WTC11 (cell line): ENCODE measurements around the gene MTCL1. TPM values are rescaled to one million over a fixed set of nuclear protein-coding genes. Genes with fewer than 3 reads are reported as not detected.

Source experiments
- ATAC-seq: fragments of 200-7000 bp; cut with Tn5 transposase; 2 replicates; pipeline ENCODE4 v1.10.0; 2021; ENCODE audit warnings: mild to moderate bottlenecking, moderate library complexity
- CTCF ChIA-PET: fragments of 300-600 bp; sonication (Branson Sonifier 250); formaldehyde crosslinking; loops from one replicate; lab custom pipeline; 2021; ENCODE audit warnings: antibody characterized with exemption; lab: Charles Lee
- POLR2A ChIA-PET: fragments of 350-600 bp; sonication (Branson Sonifier 250); formaldehyde crosslinking; loops from one replicate; lab custom pipeline; 2021; ENCODE audit warnings: antibody characterized with exemption; lab: Charles Lee
- DNase-seq: peaks from one replicate; pipeline ENCODE4 v3.0.0; 2021; ENCODE audit warnings: low spot score
- H3K27ac Mint-ChIP-seq: 2 replicates; pipeline ENCODE4 v1.8.0; 2021; ENCODE audit warnings: mixed read lengths
- H3K27me3 Mint-ChIP-seq: 2 replicates; pipeline ENCODE4 v1.8.0; 2021; ENCODE audit warnings: low read depth, mild to moderate bottlenecking, moderate library complexity, mixed read lengths
- H3K36me3 Mint-ChIP-seq: 2 replicates; pipeline ENCODE4 v1.8.0; 2021; ENCODE audit warnings: mixed read lengths
- H3K4me1 Mint-ChIP-seq: 2 replicates; pipeline ENCODE4 v1.8.0; 2022; ENCODE audit warnings: mixed read lengths
- H3K4me3 Mint-ChIP-seq: 2 replicates; pipeline ENCODE4 v1.8.0; 2021; ENCODE audit warnings: mild to moderate bottlenecking, moderate library complexity, mixed read lengths
- H3K9me3 Mint-ChIP-seq: 2 replicates; pipeline ENCODE4 v1.8.0; 2021; ENCODE audit warnings: mixed read lengths
- ATF1 ChIP-seq: sonication (generic); formaldehyde crosslinking; IDR thresholded peaks from 2 replicates; pipeline ENCODE4 v1.8.1; 2023; ENCODE audit warnings: mild to moderate bottlenecking, moderate library complexity, missing genetic modification reagents
- ATF6 ChIP-seq: sonication (generic); formaldehyde crosslinking; IDR thresholded peaks from 2 replicates; pipeline ENCODE4 v1.8.1; 2023; ENCODE audit warnings: mild to moderate bottlenecking, missing genetic modification reagents
- CBFB ChIP-seq: sonication (generic); formaldehyde crosslinking; IDR thresholded peaks from 2 replicates; pipeline ENCODE4 v1.8.1; 2022; ENCODE audit warnings: mild to moderate bottlenecking, low read depth, missing genetic modification reagents
- CREB1 ChIP-seq: sonication (generic); formaldehyde crosslinking; IDR thresholded peaks from 2 replicates; pipeline ENCODE4 v1.8.0; 2023; ENCODE audit warnings: mild to moderate bottlenecking, missing genetic modification reagents
- ESRRA ChIP-seq: sonication (generic); formaldehyde crosslinking; IDR thresholded peaks from 2 replicates; pipeline ENCODE4 v1.8.1; 2022; ENCODE audit warnings: mild to moderate bottlenecking, missing genetic modification reagents, borderline replicate concordance
- FOXJ3 ChIP-seq: sonication (generic); formaldehyde crosslinking; IDR thresholded peaks from 2 replicates; pipeline ENCODE4 v1.9.0; 2021; ENCODE audit warnings: missing genetic modification reagents, mild to moderate bottlenecking, borderline replicate concordance
- FOXP1 ChIP-seq: sonication (generic); formaldehyde crosslinking; IDR thresholded peaks from 2 replicates; pipeline ENCODE4 v1.8.0; 2022; ENCODE audit warnings: missing genetic modification reagents, mild to moderate bottlenecking, moderate library complexity, borderline replicate concordance
- GTF2I ChIP-seq: fragments of 250-450 bp; sonication (Bioruptor Pico); conservative IDR thresholded peaks from 2 replicates; pipeline ENCODE4 v1.4.0; 2021; ENCODE audit warnings: mild to moderate bottlenecking
- JUN ChIP-seq: sonication (generic); formaldehyde crosslinking; IDR thresholded peaks from 2 replicates; pipeline ENCODE4 v1.8.0; 2023; ENCODE audit warnings: mild to moderate bottlenecking, missing genetic modification reagents
- MXD4 ChIP-seq: fragments of 250-450 bp; sonication (Bioruptor Pico); IDR thresholded peaks from 2 replicates; pipeline ENCODE4 v1.8.0; 2021; ENCODE audit warnings: mild to moderate bottlenecking, moderate library complexity, borderline replicate concordance
- PRRX2 ChIP-seq: fragments of 250-450 bp; sonication (Bioruptor Pico); IDR thresholded peaks from 2 replicates; pipeline ENCODE4 v1.8.0; 2021; ENCODE audit warnings: mild to moderate bottlenecking
- SOX15 ChIP-seq: fragments of 250-450 bp; sonication (Bioruptor Pico); IDR thresholded peaks from 2 replicates; pipeline ENCODE4 v1.9.0; 2021; ENCODE audit warnings: mild to moderate bottlenecking
- TEAD4 ChIP-seq: sonication (generic); formaldehyde crosslinking; IDR thresholded peaks from 2 replicates; pipeline ENCODE4 v1.8.0; 2022; ENCODE audit warnings: mild to moderate bottlenecking, missing genetic modification reagents
- USF1 ChIP-seq: sonication (generic); formaldehyde crosslinking; IDR thresholded peaks from 2 replicates; pipeline ENCODE4 v1.8.0; 2022; ENCODE audit warnings: mild to moderate bottlenecking, missing genetic modification reagents
- ZBTB43 ChIP-seq: sonication (generic); formaldehyde crosslinking; IDR thresholded peaks from 2 replicates; pipeline ENCODE4 v1.8.1; 2023; ENCODE audit warnings: mild to moderate bottlenecking, missing genetic modification reagents
- ZNF121 ChIP-seq: sonication (generic); formaldehyde crosslinking; IDR thresholded peaks from 2 replicates; pipeline ENCODE4 v1.8.0; 2023; ENCODE audit warnings: missing genetic modification reagents
- ZNF317 ChIP-seq: sonication (generic); formaldehyde crosslinking; IDR thresholded peaks from 2 replicates; pipeline ENCODE4 v1.8.1; 2023; ENCODE audit warnings: low read depth, mild to moderate bottlenecking, moderate library complexity, missing genetic modification reagents, borderline replicate concordance
- ZNF396 ChIP-seq: fragments of 250-450 bp; sonication (Bioruptor Pico); IDR thresholded peaks from 2 replicates; pipeline ENCODE4 v1.8.0; 2021; ENCODE audit warnings: mild to moderate bottlenecking, moderate library complexity, borderline replicate concordance
- ZNF423 ChIP-seq: fragments of 250-450 bp; sonication (Bioruptor Pico); IDR thresholded peaks from 2 replicates; pipeline ENCODE4 v2.1.2; 2022; ENCODE audit warnings: mild to moderate bottlenecking, moderate library complexity
- ZSCAN18 ChIP-seq: fragments of 250-450 bp; sonication (Bioruptor Pico); IDR thresholded peaks from 2 replicates; pipeline ENCODE4 v2.1.2; 2022; ENCODE audit warnings: mild to moderate bottlenecking, moderate library complexity
- total RNA-seq: library from RNA; stranded (reverse); gene quantifications from 3 replicates; pipeline ENCODE4 v1.2.3, GENCODE V29; 2021
- TF ChIP-seq, protein P1 (sequence below): sonication (generic); formaldehyde crosslinking; IDR thresholded peaks from 2 replicates; pipeline ENCODE4 v1.8.1; 2022; ENCODE audit warnings: mild to moderate bottlenecking, moderate library complexity, missing genetic modification reagents

MTCL1 gene
- total RNA-seq, 1 experiment from 2014 or later: 64.3 TPM

- no peak for DNase-seq
- Mint-ChIP-seq H3K27me3 (no peaks in the 10 kb centered on the region), H3K27ac (no peak overlapping the region), H3K4me3 (no peak overlapping the region)
- POLR2A ChIA-PET: no interaction called here
- no peak for ATAC-seq
- TF ChIP-seq PRRX2 (CRISPR knock-in tag) (no peak), ESRRA (CRISPR knock-in tag) (no peak)
- TF ChIP-seq, all 79 proteins: peak for 0
- Mint-ChIP-seq H3K36me3 (peaks cover 37% of the 10 kb centered on the region), H3K9me3 (peaks cover 2% of the 10 kb centered on the region), H3K4me1 (peaks cover 15% of the 10 kb centered on the region)
- CTCF ChIA-PET: no interaction called here
Measured at GRCh38 chr18:8754995-8755960, 49.9 kb downstream of the MTCL1 start.

DNA sequence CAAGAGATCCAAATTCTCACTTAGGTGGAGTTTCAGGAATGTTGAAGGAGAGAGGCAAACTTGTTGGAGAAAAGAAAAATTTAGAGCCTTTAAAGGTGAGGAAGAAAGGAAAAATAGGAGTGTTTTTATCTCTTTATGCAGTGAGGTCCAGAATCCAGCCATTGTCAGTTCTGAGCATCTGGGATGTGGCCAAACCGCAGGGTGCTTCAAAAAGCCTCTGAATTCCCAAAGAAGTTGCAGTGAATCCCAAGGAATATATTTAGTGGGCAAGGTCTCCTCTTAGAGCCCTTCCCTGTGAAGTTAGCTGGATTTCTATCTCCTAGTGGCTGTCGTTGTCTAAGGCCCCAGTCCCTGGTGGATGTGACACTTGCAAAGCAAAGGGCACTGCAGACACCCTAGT, 51.2 kb downstream of the MTCL1 start:
- no peak overlapping the region for H3K4me3 Mint-ChIP-seq

More for the DNA sequence above, 51.2 kb downstream of the MTCL1 start:
- H3K27me3 Mint-ChIP-seq: no peaks in the 10 kb centered on the region
- DNase-seq (no peak), ATAC-seq (no peak)
- POLR2A ChIA-PET: interaction anchor here (1.7 kb wide), 1 partner anchor 10 kb away, joined by 4 read pairs; no protein-coding TSS in a partner anchor
- TF ChIP-seq, protein P1, sequence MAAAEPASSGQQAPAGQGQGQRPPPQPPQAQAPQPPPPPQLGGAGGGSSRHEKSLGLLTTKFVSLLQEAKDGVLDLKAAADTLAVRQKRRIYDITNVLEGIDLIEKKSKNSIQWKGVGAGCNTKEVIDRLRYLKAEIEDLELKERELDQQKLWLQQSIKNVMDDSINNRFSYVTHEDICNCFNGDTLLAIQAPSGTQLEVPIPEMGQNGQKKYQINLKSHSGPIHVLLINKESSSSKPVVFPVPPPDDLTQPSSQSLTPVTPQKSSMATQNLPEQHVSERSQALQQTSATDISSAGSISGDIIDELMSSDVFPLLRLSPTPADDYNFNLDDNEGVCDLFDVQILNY: no peak
- TF ChIP-seq ZNF317 (CRISPR knock-in tag): no peak
- no peak for TF ChIP-seq USF1 (CRISPR knock-in tag)
- no peak for TF ChIP-seq JUN (CRISPR knock-in tag)
- TF ChIP-seq GTF2I: no peak
- no peak for TF ChIP-seq ZNF423 (CRISPR knock-in tag)
- TF ChIP-seq ZBTB43: no peak
- TF ChIP-seq FOXP1 (CRISPR knock-in tag): no peak
- TF ChIP-seq ZNF396: no peak
- no peak for TF ChIP-seq SOX15 (CRISPR knock-in tag)
- TF ChIP-seq ATF1 (CRISPR knock-in tag): no peak
- no peak for TF ChIP-seq MXD4
- TF ChIP-seq CBFB (CRISPR knock-in tag): no peak
- TF ChIP-seq FOXJ3 (CRISPR knock-in tag): no peak
- TF ChIP-seq CREB1 (CRISPR knock-in tag): no peak
- TF ChIP-seq ATF6 (CRISPR knock-in tag): no peak
- no peak for TF ChIP-seq TEAD4
- no peak for TF ChIP-seq ZSCAN18 (CRISPR knock-in tag)
- TF ChIP-seq ZNF121: no peak
- TF ChIP-seq ESRRA (CRISPR knock-in tag): no peak
- peaks cover 15% of the 10 kb centered on the region for H3K4me1 Mint-ChIP-seq
- CTCF ChIA-PET: no interaction called here
- peaks cover 13% of the 10 kb centered on the region for H3K9me3 Mint-ChIP-seq
- H3K36me3 Mint-ChIP-seq: peaks cover 48% of the 10 kb centered on the region
- no peak overlapping the region for H3K27ac Mint-ChIP-seq
